DOHH2 (cell line): Measurements from ENCODE around the gene PICK1.

Experiments
- EZH2phosphoT487 ChIP-seq: fragments of 200-600 bp; sonication (generic); IDR thresholded peaks from 2 replicates; pipeline ENCODE4 v1.6.1; 2017; ENCODE audit warnings: borderline replicate concordance, mild to moderate bottlenecking, antibody characterized with exemption, low read length, moderate library complexity, mixed read lengths
- TF ChIP-seq, protein P1 (sequence below): fragments of 200-600 bp; sonication (generic); IDR thresholded peaks from one replicate; pipeline ENCODE4 v1.5.1; 2014; ENCODE audit warnings: antibody characterized with exemption, mild to moderate bottlenecking, low read depth, low read length; ENCODE audit not compliant: poor library complexity, severe bottlenecking

DNA sequence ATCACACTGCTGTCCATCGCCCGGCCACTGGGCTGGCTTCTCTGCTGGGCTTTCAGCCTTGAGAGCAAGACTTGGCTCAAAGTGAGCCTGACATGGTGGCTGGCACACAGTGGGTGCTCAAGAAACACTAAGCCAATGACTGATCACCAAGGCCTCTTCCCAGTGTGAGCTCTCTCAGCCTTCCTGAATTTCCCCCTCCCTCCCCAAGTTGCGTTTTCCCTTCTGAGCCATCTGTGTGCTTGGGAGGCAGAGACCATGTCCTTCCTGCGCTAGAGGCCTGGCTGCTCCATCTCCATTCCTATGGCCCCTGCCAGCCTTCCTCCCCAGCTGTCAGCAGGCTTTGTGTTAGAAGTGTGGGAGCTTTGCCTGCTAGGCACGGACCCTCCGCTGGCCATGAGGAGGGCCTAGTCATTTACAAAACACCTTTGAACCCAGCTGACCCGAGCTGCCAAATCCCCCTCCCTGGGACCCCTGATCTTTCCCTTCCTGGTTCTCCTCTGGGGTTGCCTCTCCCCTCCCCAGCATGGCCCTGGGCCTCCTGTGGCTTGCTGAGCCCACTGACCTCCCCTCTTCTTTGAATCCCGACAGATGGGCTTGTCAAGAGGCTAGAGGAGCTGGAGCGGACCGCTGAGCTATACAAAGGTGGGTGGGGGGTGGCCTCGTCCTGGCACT is 13.2 kb downstream of the PICK1 start:
- TF ChIP-seq, protein P1, sequence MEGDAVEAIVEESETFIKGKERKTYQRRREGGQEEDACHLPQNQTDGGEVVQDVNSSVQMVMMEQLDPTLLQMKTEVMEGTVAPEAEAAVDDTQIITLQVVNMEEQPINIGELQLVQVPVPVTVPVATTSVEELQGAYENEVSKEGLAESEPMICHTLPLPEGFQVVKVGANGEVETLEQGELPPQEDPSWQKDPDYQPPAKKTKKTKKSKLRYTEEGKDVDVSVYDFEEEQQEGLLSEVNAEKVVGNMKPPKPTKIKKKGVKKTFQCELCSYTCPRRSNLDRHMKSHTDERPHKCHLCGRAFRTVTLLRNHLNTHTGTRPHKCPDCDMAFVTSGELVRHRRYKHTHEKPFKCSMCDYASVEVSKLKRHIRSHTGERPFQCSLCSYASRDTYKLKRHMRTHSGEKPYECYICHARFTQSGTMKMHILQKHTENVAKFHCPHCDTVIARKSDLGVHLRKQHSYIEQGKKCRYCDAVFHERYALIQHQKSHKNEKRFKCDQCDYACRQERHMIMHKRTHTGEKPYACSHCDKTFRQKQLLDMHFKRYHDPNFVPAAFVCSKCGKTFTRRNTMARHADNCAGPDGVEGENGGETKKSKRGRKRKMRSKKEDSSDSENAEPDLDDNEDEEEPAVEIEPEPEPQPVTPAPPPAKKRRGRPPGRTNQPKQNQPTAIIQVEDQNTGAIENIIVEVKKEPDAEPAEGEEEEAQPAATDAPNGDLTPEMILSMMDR: no peak
- TF ChIP-seq EZH2phosphoT487: no peak
